Common myeloid progenitor, CD34-positive (primary cell): ENCODE data around the gene ATP9B.
"Not testable (repeated sequence)": the region's sequence is repeated elsewhere in the genome, so short reads cannot be mapped to it uniquely, and the experiment has no call there.

Source experiments
- CTCF ChIA-PET: fragments of 350-600 bp; sonication (Branson Sonifier 250); formaldehyde crosslinking; loops from one replicate; lab custom pipeline; 2021; ENCODE audit warnings: antibody characterized with exemption; lab: Charles Lee
- POLR2A ChIA-PET: fragments of 350-600 bp; sonication (Branson Sonifier 250); formaldehyde crosslinking; loops from one replicate; lab custom pipeline; 2021; ENCODE audit warnings: antibody characterized with exemption; lab: Charles Lee
- DNase-seq, 3 donors: peaks; one replicate each; pipeline versions ENCODE4 v3.0.0 to v3.0.0-alpha.2; 2013
- H3K27ac ChIP-seq, 2 experiments: 1 replicate in 1 of 2; 2 replicates in 1 of 2; pipeline ENCODE4 v1.7.0; 2013; ENCODE audit warnings: inconsistent platforms in 2 of 2, low read length in 2 of 2, mild to moderate bottlenecking in 2 of 2, low read depth in 1 of 2, moderate library complexity in 1 of 2; ENCODE audit not compliant: severe bottlenecking in 2 of 2, insufficient read depth in 1 of 2, poor library complexity in 1 of 2
- H3K27me3 ChIP-seq, 5 experiments: replicated peaks in 2 of 5; 1 replicate in 3 of 5; 2 replicates in 2 of 5; pipeline versions ENCODE4 v1.6.1 to v1.7.0; 2013; ENCODE audit warnings: low read length in 4 of 5, mild to moderate bottlenecking in 2 of 5, moderate library complexity in 2 of 5, inconsistent platforms in 1 of 5; ENCODE audit not compliant: insufficient read depth in 5 of 5, control insufficient read depth in 4 of 5
- H3K36me3 ChIP-seq, 4 experiments: 1 replicate in 2 of 4; 2 replicates in 2 of 4; pipeline versions ENCODE4 v1.6.1 to v1.7.0; 2013; ENCODE audit warnings: low read length in 3 of 4, control low read depth in 1 of 4, mild to moderate bottlenecking in 1 of 4; ENCODE audit not compliant: control insufficient read depth in 4 of 4, insufficient read depth in 4 of 4
- H3K4me1 ChIP-seq, 4 experiments: 1 replicate in 3 of 4; 2 replicates in 1 of 4; pipeline versions ENCODE4 v1.6.1 to v1.7.1; 2013; ENCODE audit warnings: low read length in 3 of 4, mild to moderate bottlenecking in 3 of 4, control low read depth in 1 of 4, inconsistent platforms in 1 of 4, moderate library complexity in 1 of 4; ENCODE audit not compliant: control insufficient read depth in 4 of 4, insufficient read depth in 4 of 4; ENCODE audit errors: control extremely low read depth in 1 of 4
- H3K4me3 ChIP-seq, 7 experiments: 1 replicate in 4 of 7; 2 replicates in 3 of 7; pipeline versions ENCODE4 v1.5.1 to v1.7.0; 2013; ENCODE audit warnings: mild to moderate bottlenecking in 7 of 7, low read length in 6 of 7, moderate library complexity in 6 of 7, inconsistent platforms in 2 of 7, low read depth in 2 of 7, control low read depth in 1 of 7; ENCODE audit not compliant: insufficient read depth in 4 of 7, control insufficient read depth in 1 of 7; ENCODE audit errors: extremely low read depth in 1 of 7
- H3K9me3 ChIP-seq, 5 experiments: 1 replicate in 4 of 5; 2 replicates in 1 of 5; pipeline versions ENCODE4 v1.6.1 to v1.7.1; 2013; ENCODE audit warnings: low read length in 4 of 5, mild to moderate bottlenecking in 2 of 5, inconsistent platforms in 1 of 5, low read depth in 1 of 5, moderate library complexity in 1 of 5; ENCODE audit not compliant: control insufficient read depth in 4 of 5, insufficient read depth in 2 of 5; ENCODE audit errors: control extremely low read depth in 1 of 5
- WGBS: methylation state at CpG from one replicate; pipeline ENCODE4 v1.1.5; 2013; ENCODE audit not compliant: insufficient coverage; 5-methylcytosine and 5-hydroxymethylcytosine counted together

ATP9B gene

DNA sequence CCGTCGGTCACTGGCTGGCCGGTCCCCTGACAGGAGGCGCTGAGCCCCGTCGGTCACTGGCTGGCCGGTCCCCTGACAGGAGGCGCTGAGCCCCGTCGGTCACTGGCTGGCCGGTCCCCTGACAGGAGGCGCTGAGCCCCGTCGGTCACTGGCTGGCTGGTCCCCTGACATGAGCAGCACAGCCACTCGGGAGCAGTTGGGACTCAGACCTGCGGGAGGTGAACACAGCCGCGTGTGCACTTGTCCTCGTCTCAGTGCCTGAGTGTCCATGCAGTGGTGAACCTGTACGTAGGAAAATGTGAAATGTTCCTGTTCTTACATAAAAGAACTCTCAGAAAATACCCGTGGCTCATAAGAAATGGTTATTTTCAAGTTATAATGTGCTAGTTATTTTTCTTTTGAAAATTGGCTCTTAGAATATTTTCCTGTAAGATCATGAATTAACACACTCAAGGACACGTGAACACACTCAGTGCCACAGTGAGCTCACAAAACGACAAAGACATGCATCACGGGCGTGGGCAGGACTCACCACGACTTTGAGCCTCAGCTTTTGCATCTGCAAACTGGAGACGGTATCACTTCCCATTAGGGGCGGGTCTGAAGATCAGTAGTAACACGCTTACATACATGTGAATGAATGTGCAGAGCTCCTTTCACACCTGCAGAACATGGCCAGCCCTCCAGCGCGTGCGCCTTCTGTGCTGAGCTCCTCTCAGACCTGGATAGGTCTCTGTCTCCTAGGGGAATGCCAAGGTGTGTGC is 305.4 kb downstream of the ATP9B start:
- Histone ChIP-seq H3K36me3 (peaks cover 0 to 24% (median 15%) of the 10 kb centered on the region in 4 experiments), H3K27me3 (no peaks in the 10 kb centered on the region), H3K4me3 (no peak overlapping the region), H3K27ac (no peak overlapping the region), H3K4me1 (peaks cover 0 to 13% (median 11%) of the 10 kb centered on the region in 4 experiments), H3K9me3 (no peaks in the 10 kb centered on the region)
- CTCF ChIA-PET = interaction anchor here (0.8 to 13.6 kb wide), 4 partner anchors 21 to 417 kb away, joined by 3 to 164 read pairs (median 70); partner anchors contain the start of gene NFATC1
- 94% methylated on average over 19 of the region's 32 CpGs for WGBS
- POLR2A ChIA-PET = no interaction called here
- DNase-seq = no peak

DNA sequence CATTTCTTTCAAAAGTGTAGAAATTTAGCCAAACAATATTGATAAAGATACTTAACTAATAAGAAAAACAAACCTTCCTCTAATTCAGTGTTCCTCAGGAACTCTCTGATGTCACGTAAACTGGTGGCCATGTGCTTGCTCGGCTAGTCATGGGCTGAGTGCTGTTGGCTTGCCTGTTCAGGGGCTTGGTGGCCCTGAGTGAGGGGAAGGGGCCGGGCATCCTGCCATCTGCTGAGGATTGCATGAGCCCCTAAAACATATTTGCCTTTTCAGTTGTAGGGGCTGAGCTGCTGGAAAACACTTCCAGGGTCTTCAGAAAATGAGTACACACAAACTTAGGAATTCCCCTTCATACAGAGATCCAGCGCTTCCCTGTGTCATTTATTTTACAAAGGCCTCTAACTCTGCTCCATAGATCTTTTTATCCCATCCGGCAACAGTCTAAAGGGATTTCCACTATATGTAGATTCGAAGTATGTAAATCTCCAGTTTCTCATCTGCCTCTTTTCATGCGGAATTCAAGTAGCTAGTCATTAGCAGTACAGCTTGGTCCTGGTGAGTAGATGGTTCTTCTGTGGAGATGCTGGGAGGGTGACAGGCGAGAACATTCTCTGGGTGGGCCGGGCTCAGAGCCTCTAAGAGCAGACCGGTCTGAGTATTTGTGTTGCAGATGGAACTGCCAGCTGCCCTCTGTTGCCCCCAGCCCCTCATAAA is 306.4 kb downstream of the ATP9B start:
- CTCF ChIA-PET = interaction anchor here (0.9 to 13.6 kb wide), 5 partner anchors 15 to 267 kb away, joined by 3 to 164 read pairs (median 75); partner anchors contain the start of gene NFATC1
- 100% methylated on average over 6 of the region's 10 CpGs for WGBS
- POLR2A ChIA-PET = no interaction called here

DNA sequence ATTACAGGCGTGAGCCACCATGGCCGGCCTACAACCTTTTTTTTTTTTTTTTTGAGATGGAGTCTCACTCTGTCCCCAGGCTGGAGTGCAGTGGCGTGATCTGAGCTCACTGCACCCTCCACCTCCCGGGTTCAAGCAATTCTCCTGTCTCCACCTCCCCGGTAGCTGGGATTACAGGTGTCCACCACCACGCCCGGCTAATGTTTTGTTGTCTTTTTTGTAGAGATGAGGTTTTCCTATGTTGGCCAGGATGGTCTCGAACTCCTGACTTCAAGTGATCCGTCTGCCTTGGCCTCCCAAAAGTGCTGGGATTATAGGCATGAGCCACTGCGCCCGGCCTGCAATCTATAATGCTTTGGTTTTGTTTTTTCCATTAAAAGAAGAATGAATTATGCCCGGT is 307.5 kb downstream of the ATP9B start:
- H3K27me3 ChIP-seq, H3K4me3 ChIP-seq, H3K4me1 ChIP-seq, H3K9me3 ChIP-seq, POLR2A ChIA-PET, H3K27ac ChIP-seq, DNase-seq: not testable (repeated sequence)
- 98% methylated on average over 8 of the region's 12 CpGs for WGBS
- H3K36me3 ChIP-seq = peaks cover 0 to 24% (median 15%) of the 10 kb centered on the region in 4 experiments
- CTCF ChIA-PET = interaction anchor here (0.7 to 13.6 kb wide), 4 partner anchors 14 to 266 kb away, joined by 4 to 164 read pairs (median 106); no protein-coding TSS in a partner anchor

More for the DNA sequence above, 306.4 kb downstream of the ATP9B start:
- Histone ChIP-seq H3K36me3 (peaks cover 0 to 24% (median 15%) of the 10 kb centered on the region in 4 experiments), H3K9me3 (no peaks in the 10 kb centered on the region), H3K27me3 (no peaks in the 10 kb centered on the region), H3K4me1 (peaks cover 0 to 13% (median 11%) of the 10 kb centered on the region in 4 experiments), H3K4me3 (no peak overlapping the region), H3K27ac (no peak overlapping the region)
- DNase-seq = no peak

DNA sequence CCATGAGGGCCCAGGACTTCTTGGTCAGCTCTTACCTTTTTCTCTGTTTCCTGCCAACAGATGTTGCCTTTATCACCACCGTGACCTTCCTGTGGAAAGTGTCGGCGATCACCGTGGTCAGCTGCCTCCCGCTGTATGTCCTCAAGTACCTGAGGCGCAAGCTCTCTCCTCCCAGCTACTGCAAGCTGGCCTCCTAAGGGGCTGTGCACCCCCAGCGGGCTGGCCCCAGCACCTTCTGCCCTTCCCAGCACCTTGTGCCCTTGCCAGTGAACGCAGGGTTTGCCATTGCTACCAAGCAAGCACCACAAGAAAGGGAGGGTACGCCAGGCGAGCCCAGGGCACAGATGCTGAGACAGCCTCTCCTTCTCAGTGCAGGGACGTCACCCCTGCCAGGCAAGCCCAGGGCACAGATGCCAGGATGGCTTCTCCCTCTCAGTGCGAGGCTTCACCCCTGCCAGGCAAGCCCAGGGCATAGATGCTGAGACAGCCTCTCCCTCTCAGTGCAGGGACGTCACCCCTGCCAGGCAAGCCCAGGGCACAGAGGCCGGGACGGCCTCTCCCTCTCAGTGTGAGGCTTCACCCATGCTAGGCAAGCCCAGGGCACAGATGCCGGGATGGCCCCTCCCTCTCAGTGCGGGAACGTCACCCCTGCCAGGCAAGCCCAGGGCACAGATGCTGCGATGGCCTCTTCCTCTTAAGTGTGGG is 308.1 kb downstream of the ATP9B start:
- no peaks in the 10 kb centered on the region for H3K27me3 ChIP-seq
- ChIA-PET CTCF (interaction anchor here (0.7 to 13.6 kb wide), 9 partner anchors 9 to 272 kb away, joined by 3 to 164 read pairs (median 6); no protein-coding TSS in a partner anchor), POLR2A (no interaction called here)
- no peak overlapping the region for H3K27ac ChIP-seq
- H3K36me3 ChIP-seq = peaks cover 0 to 24% (median 15%) of the 10 kb centered on the region in 4 experiments
- no peak for DNase-seq
- peaks cover 0 to 7% (median 4%) of the 10 kb centered on the region in 4 experiments for H3K4me1 ChIP-seq
- no peak overlapping the region for H3K4me3 ChIP-seq
- H3K9me3 ChIP-seq = no peaks in the 10 kb centered on the region
- 94% methylated on average over 17 of the region's 19 CpGs for WGBS

DNA sequence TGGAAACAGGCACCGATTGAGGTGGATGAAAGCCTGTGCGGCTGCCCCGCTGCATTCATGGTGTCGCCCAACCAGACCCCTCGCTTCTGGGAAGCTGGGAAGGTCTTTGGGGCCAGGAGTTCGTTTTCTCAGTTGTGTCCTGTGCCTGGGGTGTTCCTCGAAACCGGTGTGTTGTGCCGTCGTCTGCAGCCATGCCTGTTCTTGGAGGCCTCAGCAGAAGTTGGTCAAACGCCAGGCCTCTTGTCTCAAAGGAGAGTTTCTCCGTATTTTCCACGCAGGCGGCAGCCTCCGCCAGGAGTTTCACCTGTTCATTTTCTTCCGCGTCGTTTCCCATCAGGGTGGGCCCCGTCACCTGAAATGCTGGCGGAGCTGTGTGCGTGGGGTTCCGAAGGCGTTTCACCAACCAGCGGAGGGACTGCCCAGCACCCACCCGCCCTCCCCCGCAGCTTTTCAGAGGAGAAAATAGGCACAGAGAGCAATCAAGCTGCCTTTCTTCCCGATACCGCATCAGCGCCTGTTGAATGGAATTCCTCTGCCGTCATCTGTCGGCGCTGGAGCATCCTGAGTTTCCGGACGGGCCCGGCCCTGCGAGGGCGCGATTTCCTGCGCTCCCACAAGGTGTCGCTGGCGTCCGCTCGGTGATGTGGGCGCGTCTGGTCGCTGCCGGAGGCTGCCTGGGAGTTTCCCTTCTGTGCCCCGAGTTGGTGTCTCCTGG is 309.5 kb downstream of the ATP9B start:
- Histone ChIP-seq H3K36me3 (peaks cover 0 to 24% (median 15%) of the 10 kb centered on the region in 4 experiments), H3K27me3 (no peaks in the 10 kb centered on the region), H3K9me3 (no peaks in the 10 kb centered on the region), H3K4me3 (peak overlapping the region in 2 of 7 experiments; percentile 4 to 45), H3K4me1 (peaks cover 0 to 7% (median 4%) of the 10 kb centered on the region in 4 experiments), H3K27ac (no peak overlapping the region)
- POLR2A ChIA-PET = no interaction called here
- peak; percentile 61 to 83 (median 78) for DNase-seq
- CTCF ChIA-PET = interaction anchor here (0.7 to 13.6 kb wide), 25 partner anchors 10 to 780 kb away, joined by 3 to 164 read pairs (median 4); no protein-coding TSS in a partner anchor
- WGBS = 45% methylated on average over 46 of the region's 48 CpGs

DNA sequence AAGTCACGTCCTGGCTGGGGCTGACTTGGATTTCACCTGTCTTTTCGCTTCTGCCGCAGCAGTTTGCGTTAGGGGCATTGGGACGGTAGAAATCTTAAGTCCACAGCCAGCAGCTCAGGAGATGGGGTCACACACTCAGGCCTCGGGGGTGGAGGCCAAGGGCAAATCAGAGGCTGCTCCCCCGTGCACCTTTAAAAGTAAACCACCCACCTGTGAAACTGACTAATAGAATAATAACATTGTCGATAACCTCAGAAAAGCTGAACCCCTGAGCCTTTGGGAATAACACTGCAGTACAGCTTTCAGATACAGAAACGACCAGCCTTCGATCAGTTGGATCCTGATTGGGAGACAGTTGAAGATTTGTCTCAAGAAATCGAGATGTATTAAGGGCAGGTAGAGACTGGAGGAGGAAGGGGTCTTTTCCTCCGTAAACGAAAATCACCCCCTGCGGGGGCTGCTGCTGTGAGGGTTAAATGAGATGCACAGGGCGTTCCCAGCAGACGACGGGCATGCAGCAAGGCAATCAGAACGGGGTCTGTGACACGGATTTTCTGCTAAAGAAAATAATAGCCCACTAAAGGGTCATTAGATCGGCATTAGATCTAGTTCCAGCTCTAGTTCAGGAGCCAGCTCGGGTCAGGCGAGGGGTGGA is 310.2 kb downstream of the ATP9B start:
- no peak for DNase-seq
- POLR2A ChIA-PET = no interaction called here

More for the DNA sequence above, 310.2 kb downstream of the ATP9B start:
- Histone ChIP-seq H3K4me3 (peak overlapping the region in 1 of 7 experiments; percentile 45), H3K27ac (no peak overlapping the region), H3K9me3 (no peaks in the 10 kb centered on the region), H3K4me1 (peaks cover 0 to 7% (median 4%) of the 10 kb centered on the region in 4 experiments), H3K27me3 (no peaks in the 10 kb centered on the region), H3K36me3 (peaks cover 0 to 21% (median 15%) of the 10 kb centered on the region in 4 experiments)
- CTCF ChIA-PET = interaction anchor here (0.7 to 13.6 kb wide), 26 partner anchors 8 to 780 kb away, joined by 3 to 164 read pairs (median 4); no protein-coding TSS in a partner anchor
- WGBS = 68% methylated on average over 20 of the region's 22 CpGs
